ENCODE data around the gene HSPB6. TPM values are rescaled to one million over a fixed set of nuclear protein-coding genes. Genes with fewer than 3 reads are reported as not detected.
"Not testable (repeated sequence)": the region's sequence is repeated elsewhere in the genome, so short reads cannot be mapped to it uniquely, and the experiment has no call there.

HSPB6 gene
- 0.30 TPM for polyA plus RNA-seq (2013, experiment 1 of 2)
- 0.63 TPM for polyA plus RNA-seq (2013, experiment 2 of 2)

GRCh38 chr19:35756377-35757230 lies at the start of gene HSPB6:
Gene HSPB6 (minus strand): TSS chr19:35757029. CDS start chr19:35757008, 21 bp downstream.
- WGBS: 32% methylated on average over 52 of the region's 52 CpGs
- H3K27me3 ChIP-seq (ENCODE audit: insufficient read depth, low read length): peaks cover 19% of the 10 kb centered on the region
- H3K9ac ChIP-seq (ENCODE audit: low read depth, low read length): peak within 1 kb of the TSS; percentile 52
- H3K27ac ChIP-seq (ENCODE audit: low read depth, low read length): peak within 1 kb of the TSS; percentile 80
- H3K9me3 ChIP-seq (ENCODE audit: insufficient read depth, low read depth, low read length): no peaks in the 10 kb centered on the region
- H3K4me1 ChIP-seq (ENCODE audit: insufficient read depth, low read length): peaks cover 9% of the 10 kb centered on the region; the same call in 1 of the 2 replicates
- peaks cover 14% of the 10 kb centered on the region for H3K36me3 ChIP-seq (ENCODE audit: insufficient read depth, low read length)
- H3K4me3 ChIP-seq (ENCODE audit: low read length): peak within 1 kb of the TSS; percentile 98

- H3K9me3 ChIP-seq (ENCODE audit: insufficient read depth, low read depth, low read length): no peaks in the 10 kb centered on the region
- H3K27ac ChIP-seq (ENCODE audit: low read depth, low read length): no peak overlapping the region
- WGBS: 89% methylated on average over 18 of the region's 18 CpGs
- H3K27me3 ChIP-seq (ENCODE audit: insufficient read depth, low read length): no peaks in the 10 kb centered on the region
- no peak overlapping the region for H3K9ac ChIP-seq (ENCODE audit: low read depth, low read length)
- no peak overlapping the region for H3K4me3 ChIP-seq (ENCODE audit: low read length)
- H3K4me1 ChIP-seq (ENCODE audit: insufficient read depth, low read length): no peaks in the 10 kb centered on the region
- H3K36me3 ChIP-seq (ENCODE audit: insufficient read depth, low read length): no peaks in the 10 kb centered on the region
Measured at GRCh38 chr19:35806597-35806996, 49.8 kb upstream of the HSPB6 start.

DNA sequence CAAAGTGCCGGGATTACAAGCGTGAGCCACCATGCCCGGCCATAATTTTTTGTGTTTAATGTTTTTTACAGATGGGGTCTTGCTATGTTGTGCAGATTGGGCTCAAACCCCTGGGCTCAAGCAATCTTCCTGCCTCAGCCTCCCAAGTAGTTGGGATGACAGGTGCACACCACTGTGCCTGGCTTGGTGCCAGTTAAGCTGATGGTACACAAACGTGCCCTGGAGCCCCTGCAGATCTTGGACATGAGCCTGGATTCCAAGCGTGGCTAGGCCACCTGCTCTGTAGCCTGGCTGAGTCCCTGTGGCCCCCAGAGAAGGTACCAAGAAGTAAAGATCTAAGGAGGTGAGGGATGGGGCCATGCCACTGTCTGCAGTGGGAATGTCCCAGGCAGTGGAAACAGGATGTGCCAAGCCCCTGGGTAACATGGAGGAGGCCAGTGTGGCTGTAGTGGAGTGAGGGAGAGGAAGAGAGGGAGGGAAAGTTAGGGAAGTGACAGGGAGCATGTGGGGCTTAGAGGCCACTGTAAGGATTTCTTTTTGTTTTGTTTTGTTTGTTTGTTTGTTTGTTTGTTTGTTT lies 48.8 kb upstream of the HSPB6 start:
- no peaks in the 10 kb centered on the region for H3K9me3 ChIP-seq (ENCODE audit: insufficient read depth, low read depth, low read length)
- no peak overlapping the region for H3K27ac ChIP-seq (ENCODE audit: low read depth, low read length)
- no peaks in the 10 kb centered on the region for H3K27me3 ChIP-seq (ENCODE audit: insufficient read depth, low read length)
- no peak overlapping the region for H3K9ac ChIP-seq (ENCODE audit: low read depth, low read length)
- H3K4me1 ChIP-seq (ENCODE audit: insufficient read depth, low read length): no peaks in the 10 kb centered on the region
- no peaks in the 10 kb centered on the region for H3K36me3 ChIP-seq (ENCODE audit: insufficient read depth, low read length)
- WGBS: 87% methylated on average over 5 of the region's 5 CpGs
- no peak overlapping the region for H3K4me3 ChIP-seq (ENCODE audit: low read length)

DNA sequence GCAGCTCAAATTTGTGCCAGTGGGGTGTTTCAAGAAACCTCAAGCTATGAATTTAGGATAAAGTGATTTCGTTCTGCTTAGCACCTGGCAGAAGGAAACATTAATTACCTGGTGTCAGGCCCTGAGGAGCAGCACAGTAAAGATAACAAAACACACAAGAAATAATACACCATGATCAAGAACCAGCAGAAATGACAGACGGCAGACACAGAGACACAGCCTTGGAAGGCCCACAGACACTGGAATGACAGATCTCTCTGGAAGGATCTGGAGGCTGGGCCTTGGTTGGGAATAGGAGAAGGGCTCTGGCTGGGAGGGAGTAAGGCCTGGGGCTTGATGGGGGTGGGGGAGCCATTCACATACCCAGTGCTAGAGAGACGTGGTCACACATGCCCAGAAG lies 45.0 kb upstream of the HSPB6 start:
- WGBS: 74% methylated on average over 3 of the region's 3 CpGs
- no peak overlapping the region for H3K9ac ChIP-seq (ENCODE audit: low read depth, low read length)
- H3K27ac ChIP-seq (ENCODE audit: low read depth, low read length): no peak overlapping the region
- H3K9me3 ChIP-seq (ENCODE audit: insufficient read depth, low read depth, low read length): no peaks in the 10 kb centered on the region
- H3K4me3 ChIP-seq (ENCODE audit: low read length): no peak overlapping the region
- H3K36me3 ChIP-seq (ENCODE audit: insufficient read depth, low read length): no peaks in the 10 kb centered on the region
- peaks cover 4% of the 10 kb centered on the region; the same call in 1 of the 2 replicates for H3K4me1 ChIP-seq (ENCODE audit: insufficient read depth, low read length)
- peaks cover 15% of the 10 kb centered on the region for H3K27me3 ChIP-seq (ENCODE audit: insufficient read depth, low read length)

DNA sequence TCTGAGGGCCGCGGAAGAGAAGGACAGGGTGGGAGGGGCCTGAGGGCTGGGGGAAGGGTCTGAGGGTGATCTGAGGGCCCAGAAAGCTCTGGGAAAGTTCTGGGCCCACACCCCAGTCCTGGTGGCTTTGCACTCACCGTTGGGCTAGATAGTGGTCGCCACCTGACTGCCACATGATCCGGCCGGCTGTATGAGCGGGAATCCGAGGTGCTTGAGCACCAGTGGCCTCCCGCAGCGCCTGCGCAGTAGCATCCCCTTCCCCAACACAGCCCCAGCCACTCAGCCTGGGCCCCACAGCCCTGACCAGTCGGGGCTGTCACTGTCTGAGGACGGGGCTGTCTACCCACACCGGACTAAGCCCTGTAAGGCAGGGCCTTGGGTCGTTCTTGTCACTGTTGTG lies 40.8 kb upstream of the HSPB6 start:
- WGBS: 32% methylated on average over 15 of the region's 15 CpGs
- no peak overlapping the region for H3K9ac ChIP-seq (ENCODE audit: low read depth, low read length)
- H3K36me3 ChIP-seq (ENCODE audit: insufficient read depth, low read length): no peaks in the 10 kb centered on the region
- H3K9me3 ChIP-seq (ENCODE audit: insufficient read depth, low read depth, low read length): no peaks in the 10 kb centered on the region
- peaks cover 5% of the 10 kb centered on the region; the same call in 1 of the 2 replicates for H3K4me1 ChIP-seq (ENCODE audit: insufficient read depth, low read length)
- peak overlapping the region; percentile 33 for H3K4me3 ChIP-seq (ENCODE audit: low read length)
- peaks cover 30% of the 10 kb centered on the region for H3K27me3 ChIP-seq (ENCODE audit: insufficient read depth, low read length)
- H3K27ac ChIP-seq (ENCODE audit: low read depth, low read length): no peak overlapping the region

DNA sequence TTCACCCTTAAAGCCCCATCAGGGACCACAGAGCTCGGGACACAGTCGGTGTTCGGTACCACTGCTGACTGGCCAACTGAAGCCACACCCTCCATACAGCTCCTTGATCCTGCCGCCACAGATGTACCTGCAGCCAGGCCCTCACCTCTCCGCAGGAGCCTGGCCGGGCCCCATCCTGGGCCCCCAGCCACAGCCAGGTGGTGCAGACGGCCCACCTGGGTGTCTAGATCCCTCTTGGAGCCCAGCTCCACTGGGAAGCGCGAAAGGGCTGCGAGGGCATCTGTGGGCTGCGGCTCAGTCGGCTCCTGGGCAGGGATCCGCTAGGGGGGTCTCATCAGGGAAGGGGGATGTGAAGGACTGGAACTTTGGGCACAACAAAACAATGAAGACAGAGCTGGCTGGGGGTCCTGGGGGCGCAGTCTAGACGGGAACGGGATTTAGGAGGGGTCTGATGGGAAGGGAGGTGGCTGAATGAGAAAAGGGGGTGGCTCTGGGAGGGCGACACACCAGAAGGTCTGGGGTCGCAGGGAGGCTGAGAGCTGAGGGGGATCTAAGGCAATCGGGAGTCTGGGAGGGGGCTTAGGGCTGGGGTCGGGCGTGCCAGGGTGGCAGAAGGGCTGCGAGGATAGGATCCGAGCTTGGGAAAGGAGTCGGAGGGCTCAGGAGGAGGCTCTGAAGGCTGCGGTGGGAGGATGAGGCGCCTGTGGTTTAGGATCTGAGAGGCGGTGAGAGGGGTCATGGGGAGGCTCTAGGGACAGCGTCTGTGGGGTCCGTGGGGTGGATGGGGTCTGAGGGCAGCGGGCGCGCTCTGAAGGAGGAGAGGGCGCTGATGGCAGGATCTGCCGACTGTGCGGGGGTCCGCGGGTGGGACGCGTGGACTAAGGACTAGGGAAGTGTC lies 40.1 kb upstream of the HSPB6 start:
- Histone ChIP-seq H3K9ac (ENCODE audit: low read depth, low read length) (no peak overlapping the region), H3K4me3 (ENCODE audit: low read length) (peak overlapping the region; percentile 37), H3K9me3 (ENCODE audit: insufficient read depth, low read depth, low read length) (no peaks in the 10 kb centered on the region), H3K27me3 (ENCODE audit: insufficient read depth, low read length) (peaks cover 30% of the 10 kb centered on the region), H3K4me1 (ENCODE audit: insufficient read depth, low read length) (peaks cover 5% of the 10 kb centered on the region; the same call in 1 of the 2 replicates), H3K27ac (ENCODE audit: low read depth, low read length) (no peak overlapping the region), H3K36me3 (ENCODE audit: insufficient read depth, low read length) (no peaks in the 10 kb centered on the region)
- WGBS: 34% methylated on average over 39 of the region's 39 CpGs

- H3K27ac ChIP-seq (ENCODE audit: low read depth, low read length); H3K4me3 ChIP-seq (ENCODE audit: low read length); H3K36me3 ChIP-seq (ENCODE audit: insufficient read depth, low read length); H3K9ac ChIP-seq (ENCODE audit: low read depth, low read length); H3K9me3 ChIP-seq (ENCODE audit: insufficient read depth, low read depth, low read length); H3K4me1 ChIP-seq (ENCODE audit: insufficient read depth, low read length): not testable (repeated sequence)
- H3K27me3 ChIP-seq (ENCODE audit: insufficient read depth, low read length): peaks cover 30% of the 10 kb centered on the region
- 100% methylated on average over 1 of the region's 1 CpG for WGBS
Measured at GRCh38 chr19:35795564-35795963, 38.7 kb upstream of the HSPB6 start.

DNA sequence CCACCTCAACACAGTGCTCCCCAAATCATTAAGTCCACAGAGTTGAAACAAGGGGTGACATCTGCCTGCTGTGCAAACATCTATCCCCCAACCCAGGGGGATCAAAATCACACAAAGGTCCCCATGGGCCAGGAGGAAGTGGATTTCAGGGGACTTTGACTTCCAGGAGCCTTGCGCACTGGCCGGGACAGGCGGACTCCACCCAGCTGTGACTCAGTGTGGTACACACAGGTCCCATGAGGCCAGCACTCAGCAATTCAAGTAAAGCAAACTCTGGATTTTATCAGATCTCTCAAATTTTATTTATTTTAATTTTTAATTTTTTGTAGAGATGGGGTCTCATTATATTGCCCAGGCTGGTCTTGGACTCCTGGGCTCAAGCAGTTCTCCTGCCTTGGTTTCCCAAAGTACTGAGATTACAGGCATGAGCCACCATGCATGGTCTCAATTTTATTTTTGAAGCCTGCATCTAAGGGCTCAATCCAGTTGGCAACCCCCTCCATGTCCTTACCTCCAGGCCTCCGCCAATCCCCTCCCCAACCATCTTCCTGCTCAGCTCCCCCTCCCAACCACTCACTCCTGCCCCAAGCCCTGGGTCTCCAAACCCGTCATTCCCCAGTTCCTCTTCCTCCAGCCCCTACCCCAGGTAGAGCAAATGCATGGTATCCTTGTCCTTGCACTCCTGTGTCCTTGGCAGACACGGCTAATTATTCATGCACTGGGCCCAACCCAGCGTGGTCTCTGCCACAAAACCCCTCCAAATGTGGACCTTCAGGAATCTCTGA lies 36.7 kb upstream of the HSPB6 start:
- Histone ChIP-seq H3K4me3 (ENCODE audit: low read length) (no peak overlapping the region), H3K27ac (ENCODE audit: low read depth, low read length) (no peak overlapping the region), H3K9me3 (ENCODE audit: insufficient read depth, low read depth, low read length) (no peaks in the 10 kb centered on the region), H3K4me1 (ENCODE audit: insufficient read depth, low read length) (peaks cover 5% of the 10 kb centered on the region; the same call in 1 of the 2 replicates), H3K36me3 (ENCODE audit: insufficient read depth, low read length) (no peaks in the 10 kb centered on the region), H3K9ac (ENCODE audit: low read depth, low read length) (no peak overlapping the region), H3K27me3 (ENCODE audit: insufficient read depth, low read length) (peaks cover 30% of the 10 kb centered on the region)
- 86% methylated on average over 7 of the region's 7 CpGs for WGBS

DNA sequence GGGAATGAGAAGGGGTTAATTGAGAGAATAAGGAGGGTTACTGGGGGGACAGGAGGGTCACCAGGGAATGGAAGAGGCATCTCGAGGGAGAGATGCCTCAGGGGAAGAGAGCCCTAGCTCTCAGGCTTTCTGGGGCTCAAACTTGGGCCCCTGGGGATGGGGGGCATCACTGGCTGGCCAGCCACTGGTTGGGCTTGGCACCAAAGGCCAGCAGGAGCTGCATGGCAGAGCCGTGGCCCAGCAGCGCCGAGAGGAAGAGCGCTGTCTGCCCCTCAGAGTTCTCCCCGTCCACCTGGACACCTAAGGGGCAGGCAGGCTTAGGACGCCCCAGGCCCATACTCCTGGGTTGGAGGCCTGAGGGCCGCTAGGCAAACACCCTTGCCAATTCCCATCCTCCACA lies 36.1 kb upstream of the HSPB6 start:
- no peak overlapping the region for H3K27ac ChIP-seq (ENCODE audit: low read depth, low read length)
- no peak overlapping the region for H3K4me3 ChIP-seq (ENCODE audit: low read length)
- no peaks in the 10 kb centered on the region for H3K36me3 ChIP-seq (ENCODE audit: insufficient read depth, low read length)
- H3K9me3 ChIP-seq (ENCODE audit: insufficient read depth, low read depth, low read length): no peaks in the 10 kb centered on the region
- peaks cover 5% of the 10 kb centered on the region; the same call in 1 of the 2 replicates for H3K4me1 ChIP-seq (ENCODE audit: insufficient read depth, low read length)
- peaks cover 26% of the 10 kb centered on the region for H3K27me3 ChIP-seq (ENCODE audit: insufficient read depth, low read length)
- WGBS: 93% methylated on average over 8 of the region's 8 CpGs
- no peak overlapping the region for H3K9ac ChIP-seq (ENCODE audit: low read depth, low read length)

GRCh38 chr19:35792312-35792711 lies 35.5 kb upstream of the HSPB6 start:
- Histone ChIP-seq H3K36me3 (ENCODE audit: insufficient read depth, low read length) (no peaks in the 10 kb centered on the region), H3K9me3 (ENCODE audit: insufficient read depth, low read depth, low read length) (no peaks in the 10 kb centered on the region), H3K27ac (ENCODE audit: low read depth, low read length) (no peak overlapping the region), H3K9ac (ENCODE audit: low read depth, low read length) (no peak overlapping the region), H3K27me3 (ENCODE audit: insufficient read depth, low read length) (peaks cover 20% of the 10 kb centered on the region), H3K4me3 (ENCODE audit: low read length) (no peak overlapping the region), H3K4me1 (ENCODE audit: insufficient read depth, low read length) (peaks cover 5% of the 10 kb centered on the region; the same call in 1 of the 2 replicates)
- 85% methylated on average over 15 of the region's 15 CpGs for WGBS
